DMS53 treated with DMSO at 0.1 percent for 48 hours (cell line): ENCODE data around the gene PPP1R3A.
A peak's percentile ranks its signal among the peaks of the same experiment; 100 is the strongest.

Source experiments
- DNase-seq: peaks from one replicate; lab custom pipeline; 2025; ENCODE audit not compliant: unreplicated experiment; lab: John Stamatoyannopoulos, UW

The PPP1R3A gene

GRCh38 chr7:113890331-113891030 lies 28.3 kb downstream of the PPP1R3A start:
- DNase-seq, result no peak

GRCh38 chr7:113883096-113883495 lies 35.7 kb downstream of the PPP1R3A start:
- no peak for DNase-seq

DNA sequence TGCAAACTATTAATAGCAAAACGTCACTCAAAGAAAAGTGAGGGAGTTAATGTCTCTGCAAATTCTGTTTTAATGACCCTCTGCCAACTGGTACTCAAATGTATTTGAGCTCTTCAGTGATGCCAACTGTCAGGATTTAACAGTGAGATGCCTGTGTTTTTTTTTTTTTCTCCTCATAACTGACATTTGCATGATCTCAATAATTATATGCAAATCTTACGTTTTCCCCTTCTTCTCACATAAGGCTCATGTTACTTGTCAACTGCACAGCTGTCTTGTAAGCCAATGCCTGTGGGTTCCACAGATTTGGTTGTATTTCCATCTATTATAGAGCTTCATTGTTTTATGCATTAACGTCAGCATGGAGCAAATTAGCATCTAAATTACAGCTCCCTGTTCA lies 38.2 kb downstream of the PPP1R3A start:
- no peak for DNase-seq

DNA sequence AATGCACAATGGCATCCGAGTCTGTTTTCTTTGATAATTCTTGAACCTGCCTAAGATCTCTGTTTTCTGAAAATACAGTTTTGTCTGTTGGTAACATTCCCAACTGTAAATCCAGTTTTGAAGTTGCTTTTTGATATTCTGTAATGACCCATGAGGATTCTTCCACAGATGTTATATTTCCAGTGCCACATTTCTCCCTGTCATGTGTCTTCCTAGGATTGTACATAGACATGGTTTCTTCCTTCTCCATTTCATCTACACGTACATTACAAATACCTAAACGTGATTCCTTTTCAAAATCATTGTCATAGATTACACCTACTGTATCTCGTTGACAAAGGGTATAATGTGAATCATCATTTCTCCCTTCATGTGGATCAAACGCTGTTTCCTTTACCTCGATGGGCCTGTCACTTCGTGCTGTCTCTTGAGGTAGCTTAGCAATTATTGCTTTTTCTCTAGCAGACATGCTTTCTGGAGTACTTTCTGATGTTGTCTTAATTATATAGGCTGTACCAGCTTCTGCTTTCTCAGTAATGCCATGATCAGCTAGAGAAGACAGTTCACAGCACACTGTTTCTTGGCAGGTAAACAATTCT lies 40.3 kb downstream of the PPP1R3A start:
- DNase-seq, result no peak

DNA sequence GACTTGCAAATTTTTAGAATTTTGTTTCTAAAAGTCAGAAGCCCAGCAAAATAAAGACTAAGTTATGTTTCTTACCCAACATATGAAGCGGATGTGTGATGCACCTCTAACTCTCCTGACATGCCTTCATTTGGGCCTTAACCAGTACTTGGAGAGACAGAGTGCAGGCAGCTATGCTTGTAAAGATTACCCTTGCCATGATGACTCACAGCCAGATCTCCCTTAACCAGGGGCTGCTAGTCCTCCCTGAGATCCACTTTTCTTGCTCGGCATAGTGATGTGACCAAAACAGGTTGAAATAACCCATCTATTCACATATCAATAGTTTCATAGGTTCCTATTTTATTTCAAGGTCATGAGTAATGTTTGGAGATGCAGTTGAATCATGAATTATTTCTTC lies 43.6 kb downstream of the PPP1R3A start:
- DNase-seq, result peak; percentile 17

GRCh38 chr7:113873554-113874151 lies 45.2 kb downstream of the PPP1R3A start:
- no peak for DNase-seq

GRCh38 chr7:113872981-113873380 lies 45.8 kb downstream of the PPP1R3A start:
- no peak for DNase-seq

DNA sequence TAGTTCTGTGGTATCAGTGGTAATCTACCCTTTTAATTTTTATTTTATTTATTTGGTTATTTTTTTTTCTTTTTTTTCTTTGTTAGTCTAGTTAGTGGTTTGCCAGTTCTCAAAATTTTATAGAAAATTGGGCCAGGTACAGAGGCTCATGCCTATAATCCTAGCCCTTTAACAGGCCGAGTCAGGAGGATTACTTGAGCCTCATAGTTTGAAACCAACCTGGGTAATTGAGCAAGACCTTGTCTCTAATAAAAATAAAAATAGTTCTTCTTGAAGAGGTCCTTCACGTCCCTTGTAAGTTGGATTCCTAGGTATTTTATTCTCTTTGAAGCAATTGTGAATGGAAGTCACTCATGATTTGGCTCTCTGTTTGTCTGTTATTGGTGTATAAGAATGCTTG lies 51.5 kb downstream of the PPP1R3A start:
- no peak for DNase-seq

DNA sequence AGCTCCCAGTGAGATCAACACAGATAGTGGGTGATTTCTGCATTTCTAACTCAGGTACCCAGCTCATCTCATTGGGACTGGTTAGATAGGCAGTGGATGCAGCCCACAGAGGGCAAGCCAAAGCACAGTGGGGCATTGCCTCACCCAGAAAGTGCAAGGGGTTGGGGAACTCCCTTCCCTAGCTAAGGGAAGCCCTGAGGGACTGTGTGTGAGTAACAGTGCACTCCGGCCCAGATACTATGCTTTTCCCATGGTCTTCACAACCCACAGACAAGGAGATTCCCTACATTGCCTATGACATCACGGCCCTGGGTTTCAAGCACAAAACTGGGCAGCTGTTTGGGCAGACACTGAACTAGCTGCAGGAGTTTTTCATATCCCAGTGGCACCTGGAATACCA lies 62.8 kb downstream of the PPP1R3A start:
- DNase-seq, result no peak

DNA sequence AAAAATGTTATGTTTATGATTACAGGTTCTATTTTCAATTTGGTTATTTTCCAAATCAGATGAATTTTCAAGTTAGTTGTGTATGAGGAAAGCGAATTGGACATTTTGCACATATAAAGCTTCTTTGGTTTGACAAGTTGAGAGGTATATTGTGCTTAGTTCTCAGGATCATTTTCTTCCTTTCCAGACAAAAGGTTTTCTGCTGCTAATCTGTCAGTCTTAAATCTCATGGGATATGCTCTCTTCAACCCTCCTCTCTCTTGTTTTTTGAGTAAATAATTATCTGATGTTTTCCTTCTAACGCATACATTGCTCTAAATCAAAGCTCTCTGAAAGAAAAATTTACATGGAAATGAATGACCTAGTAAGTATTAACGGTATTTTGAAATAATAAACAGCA lies 77.9 kb downstream of the PPP1R3A start:
- no peak for DNase-seq

DNA sequence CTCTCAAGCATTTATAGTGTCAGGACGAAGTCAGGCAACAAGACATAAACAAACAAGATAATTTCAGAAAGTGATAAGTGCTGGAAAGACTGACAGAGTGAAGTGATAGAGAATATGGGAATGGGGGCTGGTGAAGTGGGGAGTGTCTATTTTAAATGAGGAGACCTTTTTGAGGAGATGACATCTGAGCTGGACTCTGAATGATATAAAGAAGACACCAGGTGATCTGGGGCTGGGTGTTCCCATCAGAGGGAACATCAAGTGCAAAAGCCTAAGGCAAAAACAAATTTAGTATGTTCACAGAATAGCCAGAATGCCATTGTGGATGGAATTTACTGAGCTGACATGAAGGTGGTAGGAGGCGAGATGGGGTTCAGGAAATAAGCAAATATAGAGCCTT lies 83.4 kb downstream of the PPP1R3A start:
- DNase-seq, result no peak

- DNase-seq, result no peak
Measured at GRCh38 chr7:113832196-113832745, 86.5 kb downstream of the PPP1R3A start.

DNA sequence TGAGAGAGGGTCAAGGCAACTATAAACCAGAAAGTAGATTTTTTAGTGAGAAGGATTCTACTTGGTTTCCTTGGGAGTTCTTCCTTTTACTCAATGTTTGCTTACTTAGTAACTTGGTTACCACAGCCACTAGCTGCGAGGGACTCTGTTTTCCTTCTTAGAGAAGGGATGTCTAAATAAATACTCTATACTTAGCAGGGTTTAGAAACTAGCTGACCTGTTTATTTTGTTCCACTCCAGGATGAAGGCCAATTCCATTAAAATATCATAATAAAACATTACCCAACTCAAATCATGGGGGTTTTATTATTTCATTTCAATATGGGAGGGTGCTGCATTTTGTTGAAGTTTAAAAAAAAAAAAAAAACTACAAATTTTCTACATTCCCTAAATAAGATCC lies 87.3 kb downstream of the PPP1R3A start:
- peak; percentile 8 for DNase-seq

DNA sequence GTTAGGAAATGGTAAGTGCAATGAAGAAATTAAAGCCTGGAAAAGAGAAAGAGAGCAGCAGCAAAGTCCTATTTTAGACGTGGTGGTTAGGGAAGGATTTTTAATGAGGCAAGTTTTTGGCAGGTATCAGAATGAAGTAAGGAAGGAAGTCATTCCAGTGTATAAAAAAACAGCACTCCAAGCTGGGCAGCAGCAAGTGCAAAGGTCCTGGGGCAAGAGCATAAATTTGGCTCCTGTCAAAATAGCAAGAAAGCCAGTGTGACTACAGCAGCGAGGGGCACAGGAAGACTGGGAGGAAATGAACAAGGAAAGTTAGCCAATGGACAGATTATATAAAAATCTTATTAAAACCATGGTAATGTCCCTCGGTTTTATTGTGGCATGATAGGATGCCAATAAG lies 90.2 kb downstream of the PPP1R3A start:
- DNase-seq, result no peak
